Activated effector memory CD4-positive, alpha-beta T cell treated with Interleukin-2 at 50 U/mL for 16 hours (primary cell): Measurements from ENCODE around the gene CATSPERZ.

Experiments used
- DNase-seq: peaks from one replicate; pipeline ENCODE4 v3.0.0-alpha.2; 2020

Gene CATSPERZ

GRCh38 chr11:64342869-64343745, 42.9 kb downstream of the CATSPERZ start:
- no peak for DNase-seq

- DNase-seq, result no peak
Measured at GRCh38 chr11:64343767-64344559, 43.8 kb downstream of the CATSPERZ start.

GRCh38 chr11:64344787-64345186, 44.6 kb downstream of the CATSPERZ start:
- no peak for DNase-seq

- no peak for DNase-seq
Measured at GRCh38 chr11:64347193-64347867, 47.2 kb downstream of the CATSPERZ start.

GRCh38 chr11:64348383-64349024, 48.3 kb downstream of the CATSPERZ start:
- DNase-seq, result no peak

GRCh38 chr11:64349025-64349387, 48.8 kb downstream of the CATSPERZ start:
- DNase-seq, result no peak

- no peak for DNase-seq
Measured at GRCh38 chr11:64349404-64349803, 49.2 kb downstream of the CATSPERZ start.

GRCh38 chr11:64351136-64351631, 51.0 kb downstream of the CATSPERZ start:
- DNase-seq, result no peak

GRCh38 chr11:64352099-64352994, 52.2 kb downstream of the CATSPERZ start:
- DNase-seq, result no peak

- DNase-seq, result no peak
Measured at GRCh38 chr11:64352995-64353714, 53.0 kb downstream of the CATSPERZ start.

GRCh38 chr11:64353715-64354506, 53.8 kb downstream of the CATSPERZ start:
- no peak for DNase-seq
